B cell (primary cell): ENCODE data around the gene RBM38. TPM values are rescaled to one million over a fixed set of nuclear protein-coding genes. Genes with fewer than 3 reads are reported as not detected.

Experiments used
- ATAC-seq: fragments of 200-7000 bp; cut with Tn5 transposase; one replicate; pipeline ENCODE4 v1.10.0; 2021; ENCODE audit warnings: low read depth, mild to moderate bottlenecking, moderate number of reproducible peaks, moderate library complexity
- CTCF ChIA-PET: fragments of 350-600 bp; sonication (Branson Sonifier 250); formaldehyde crosslinking; loops from one replicate; lab custom pipeline; 2021; ENCODE audit warnings: antibody characterized with exemption, inconsistent platforms; lab: Charles Lee
- POLR2A ChIA-PET: fragments of 350-600 bp; sonication (Branson Sonifier 250); formaldehyde crosslinking; loops from one replicate; lab custom pipeline; 2021; ENCODE audit warnings: antibody characterized with exemption; lab: Charles Lee
- DNase-seq: peaks from one replicate; pipeline ENCODE4 v3.0.0; 2013
- H2AFZ ChIP-seq: 2 replicates; pipeline ENCODE4 v1.6.1; 2012; ENCODE audit warnings: mild to moderate bottlenecking, low read depth, low read length; ENCODE audit not compliant: insufficient read depth, poor library complexity, severe bottlenecking
- H3K27ac ChIP-seq, 2 donors: 1 replicate in 1 of 2; 2 replicates in 1 of 2; pipeline ENCODE4 v1.5.1; 2012 to 2013; ENCODE audit warnings: low read length in 2 of 2, mild to moderate bottlenecking in 2 of 2, moderate library complexity in 1 of 2
- H3K27me3 ChIP-seq, 4 experiments: fragments of 200-600 bp in 1 of 4; sonication (generic) in 1 of 4; replicated peaks in 1 of 4; 1 replicate in 2 of 4; 2 replicates in 2 of 4; pipeline versions ENCODE4 v1.6.1 to v1.7.0; 2013 to 2016; ENCODE audit warnings: low read length in 3 of 4, mild to moderate bottlenecking in 2 of 4, mixed read lengths in 1 of 4, moderate library complexity in 1 of 4; ENCODE audit not compliant: insufficient read depth in 4 of 4, control insufficient read depth in 3 of 4; ENCODE audit errors: control extremely low read depth in 1 of 4
- H3K36me3 ChIP-seq, 2 experiments: replicated peaks in 1 of 2; 1 replicate in 1 of 2; 2 replicates in 1 of 2; pipeline versions ENCODE4 v1.6.1 to v1.7.1; 2013; ENCODE audit warnings: low read length in 1 of 2; ENCODE audit not compliant: insufficient read depth in 2 of 2, control insufficient read depth in 1 of 2; ENCODE audit errors: control extremely low read depth in 1 of 2, extremely low read depth in 1 of 2
- H3K4me1 ChIP-seq, 2 donors: fragments of 200-600 bp in 1 of 2; sonication (generic) in 1 of 2; 1 replicate in 1 of 2; 2 replicates in 1 of 2; pipeline versions ENCODE4 v1.5.1 to v1.6.1; 2013 to 2017; ENCODE audit warnings: low read length in 2 of 2; ENCODE audit not compliant: control insufficient read depth in 2 of 2, insufficient read depth in 2 of 2
- H3K4me2 ChIP-seq: replicated peaks from 2 replicates; pipeline ENCODE3; 2012; ENCODE audit warnings: mild to moderate bottlenecking, low read depth, low read length; ENCODE audit not compliant: poor library complexity, severe bottlenecking
- H3K4me3 ChIP-seq, 5 experiments: fragments of 200-600 bp in 1 of 5; sonication (generic) in 1 of 5; 1 replicate in 3 of 5; 2 replicates in 2 of 5; pipeline versions ENCODE4 v1.5.1 to v1.7.0; 2011 to 2016; ENCODE audit warnings: low read length in 4 of 5, mild to moderate bottlenecking in 4 of 5, low read depth in 2 of 5, control low read depth in 1 of 5, moderate library complexity in 1 of 5; ENCODE audit not compliant: insufficient read depth in 1 of 5; ENCODE audit errors: control extremely low read depth in 1 of 5, extremely low read depth in 1 of 5
- H3K79me2 ChIP-seq: fragments of 200-600 bp; sonication (generic); one replicate; pipeline ENCODE4 v1.6.0; 2016; ENCODE audit warnings: low read length; ENCODE audit not compliant: control insufficient read depth, insufficient read depth
- H3K9ac ChIP-seq: fragments of 200-600 bp; sonication (generic); 2 replicates; pipeline ENCODE4 v1.6.1; 2017; ENCODE audit warnings: mild to moderate bottlenecking, low read length, moderate library complexity
- H3K9me3 ChIP-seq, 3 donors: one replicate each; pipeline versions ENCODE4 v1.6.1 to v1.7.1; 2013; ENCODE audit warnings: low read length in 2 of 3; ENCODE audit not compliant: control insufficient read depth in 2 of 3, insufficient read depth in 1 of 3; ENCODE audit errors: control extremely low read depth in 1 of 3
- H4K20me1 ChIP-seq: 2 replicates; pipeline ENCODE4 v1.6.0; 2012; ENCODE audit warnings: mild to moderate bottlenecking, low read length; ENCODE audit not compliant: insufficient read depth, control insufficient read depth, poor library complexity, severe bottlenecking
- H3K27ac Mint-ChIP-seq: one replicate; pipeline ENCODE4 v1.8.0; 2021; ENCODE audit warnings: mixed read lengths
- H3K27me3 Mint-ChIP-seq: one replicate; pipeline ENCODE4 v1.8.0; 2021; ENCODE audit warnings: mixed read lengths
- H3K4me1 Mint-ChIP-seq: one replicate; pipeline ENCODE4 v1.8.0; 2021; ENCODE audit warnings: mixed read lengths
- H3K4me3 Mint-ChIP-seq: one replicate; pipeline ENCODE4 v1.8.0; 2021; ENCODE audit warnings: mixed read lengths
- H3K9me3 Mint-ChIP-seq: one replicate; pipeline ENCODE4 v1.8.0; 2022; ENCODE audit warnings: mixed read lengths; ENCODE audit not compliant: insufficient read depth
- EZH2 ChIP-seq: IDR thresholded peaks from 2 replicates; pipeline ENCODE4 v1.6.1; 2012; ENCODE audit warnings: borderline replicate concordance, low read depth, mild to moderate bottlenecking, moderate library complexity, low read length; ENCODE audit not compliant: insufficient read depth, poor library complexity, severe bottlenecking
- WGBS: methylation state at CpG from one replicate; pipeline ENCODE4 v1.1.5; 2013; ENCODE audit warnings: missing lambda C conversion rate; ENCODE audit not compliant: insufficient coverage; 5-methylcytosine and 5-hydroxymethylcytosine counted together
- intact Hi-C: fragments of 100-400 bp; cut with micrococcal nuclease; formaldehyde crosslinking; loops from one replicate; pipeline ENCODE4 v1.10.0; 2022
- polyA plus RNA-seq: library from polyadenylated mRNA; depleted of rRNA; stranded (reverse); fragments of >200 nt; gene quantifications from 2 replicates; pipeline ENCODE4 v1.2.3, GENCODE V29; 2012
- total RNA-seq, 2 donors: library from RNA; stranded (reverse); fragments of 120-200 nt in 1 of 2; gene quantifications; 1 replicate in 1 of 2; 2 replicates in 1 of 2; pipeline versions ENCODE4 v1.2.3 to v1.2.4, GENCODE V29; 2013 to 2022
- TF ChIP-seq, protein P1 (sequence below): fragments of 200-600 bp; IDR thresholded peaks from one replicate; pipeline ENCODE4 v1.8.0; 2022; ENCODE audit warnings: antibody characterized with exemption, mild to moderate bottlenecking

The RBM38 gene
- total and polyA plus RNA-seq, 2 donors (not counting 1 experiment from before 2014, with no cell fraction given), result 198 to 225 TPM

GRCh38 chr20:57426831-57427230 is 35.6 kb downstream of the RBM38 start:
- Histone ChIP-seq H3K27me3 (no peaks in the 10 kb centered on the region), H3K4me3 (no peak overlapping the region), H2AFZ (no peak overlapping the region), H4K20me1 (no peaks in the 10 kb centered on the region), H3K4me1 (peaks cover 70 to 80% of the 10 kb centered on the region in 2 donors), H3K27ac (no peak overlapping the region), H3K79me2 (no peaks in the 10 kb centered on the region), H3K9me3 (peaks cover 0 to 15% (median 0%) of the 10 kb centered on the region in 3 donors), H3K9ac (no peak overlapping the region), H3K4me2 (peak overlapping the region; percentile 69), H3K36me3 (no peaks in the 10 kb centered on the region)
- TF ChIP-seq, protein P1, sequence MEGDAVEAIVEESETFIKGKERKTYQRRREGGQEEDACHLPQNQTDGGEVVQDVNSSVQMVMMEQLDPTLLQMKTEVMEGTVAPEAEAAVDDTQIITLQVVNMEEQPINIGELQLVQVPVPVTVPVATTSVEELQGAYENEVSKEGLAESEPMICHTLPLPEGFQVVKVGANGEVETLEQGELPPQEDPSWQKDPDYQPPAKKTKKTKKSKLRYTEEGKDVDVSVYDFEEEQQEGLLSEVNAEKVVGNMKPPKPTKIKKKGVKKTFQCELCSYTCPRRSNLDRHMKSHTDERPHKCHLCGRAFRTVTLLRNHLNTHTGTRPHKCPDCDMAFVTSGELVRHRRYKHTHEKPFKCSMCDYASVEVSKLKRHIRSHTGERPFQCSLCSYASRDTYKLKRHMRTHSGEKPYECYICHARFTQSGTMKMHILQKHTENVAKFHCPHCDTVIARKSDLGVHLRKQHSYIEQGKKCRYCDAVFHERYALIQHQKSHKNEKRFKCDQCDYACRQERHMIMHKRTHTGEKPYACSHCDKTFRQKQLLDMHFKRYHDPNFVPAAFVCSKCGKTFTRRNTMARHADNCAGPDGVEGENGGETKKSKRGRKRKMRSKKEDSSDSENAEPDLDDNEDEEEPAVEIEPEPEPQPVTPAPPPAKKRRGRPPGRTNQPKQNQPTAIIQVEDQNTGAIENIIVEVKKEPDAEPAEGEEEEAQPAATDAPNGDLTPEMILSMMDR, result no peak
- no peak for TF ChIP-seq EZH2
- 28% methylated on average over 2 of the region's 7 CpGs for WGBS
- H3K27ac Mint-ChIP-seq, result no peak overlapping the region
- H3K4me1 Mint-ChIP-seq, result peaks cover 68% of the 10 kb centered on the region
- no peak overlapping the region for H3K4me3 Mint-ChIP-seq
- CTCF ChIA-PET, result interaction anchor here (2.8 to 4.4 kb wide), 3 partner anchors 10 to 69 kb away, joined by 6 to 28 read pairs (median 23); no protein-coding TSS in a partner anchor
- no peak for ATAC-seq
- intact Hi-C loops, result no loop called here
- no peak for DNase-seq
- no peaks in the 10 kb centered on the region for H3K27me3 Mint-ChIP-seq
- H3K9me3 Mint-ChIP-seq, result no peaks in the 10 kb centered on the region
- POLR2A ChIA-PET, result no interaction called here

DNA sequence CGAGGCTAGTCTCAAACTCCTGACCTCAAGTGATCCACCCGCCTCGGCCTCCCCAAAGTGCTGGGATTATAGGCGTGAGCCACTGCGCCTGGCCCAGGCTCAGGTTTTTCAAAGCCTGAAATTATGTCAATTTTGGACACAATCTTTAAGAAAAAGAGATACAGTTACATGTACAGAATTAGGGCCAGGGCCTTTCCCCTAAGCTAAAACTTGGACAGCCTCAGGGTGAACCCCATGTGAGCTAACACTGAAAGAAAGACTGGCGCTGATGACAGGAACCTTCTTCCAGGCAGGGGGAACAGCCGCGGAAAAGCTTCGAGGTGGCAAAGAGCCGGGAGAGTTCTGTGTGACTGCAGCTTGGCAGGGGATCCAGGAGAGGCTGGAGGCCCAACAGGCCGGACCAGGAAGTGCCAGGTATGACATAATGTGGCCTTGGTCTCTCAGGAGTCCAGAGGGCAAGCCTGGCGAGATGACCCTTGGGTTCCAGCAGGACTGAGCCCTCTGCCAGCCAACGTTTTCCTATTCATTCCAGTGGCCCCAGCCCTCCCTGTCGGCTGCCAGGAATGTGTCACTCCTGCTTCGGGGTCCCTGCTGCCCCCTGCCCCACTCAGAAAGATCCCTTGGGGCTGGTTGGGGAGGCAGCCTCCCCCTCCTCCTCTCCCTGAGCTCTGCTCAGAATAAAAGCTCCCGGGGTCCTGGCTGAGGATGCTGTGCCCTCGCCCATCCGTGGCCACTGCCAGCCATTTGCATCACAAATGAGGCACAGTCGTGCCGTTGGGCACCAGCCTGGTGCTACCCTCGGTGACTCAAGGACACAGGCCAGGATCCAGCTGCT is 37.3 kb downstream of the RBM38 start:
- Histone ChIP-seq H3K27ac (no peak overlapping the region), H2AFZ (no peak overlapping the region), H3K27me3 (no peaks in the 10 kb centered on the region), H3K4me2 (peak overlapping the region; percentile 37), H3K9ac (no peak overlapping the region), H3K4me1 (peaks cover 84 to 93% of the 10 kb centered on the region in 2 donors), H4K20me1 (no peaks in the 10 kb centered on the region), H3K36me3 (no peaks in the 10 kb centered on the region), H3K79me2 (no peaks in the 10 kb centered on the region), H3K4me3 (no peak overlapping the region), H3K9me3 (peaks cover 0 to 7% (median 0%) of the 10 kb centered on the region in 3 donors)
- H3K4me1 Mint-ChIP-seq, result peaks cover 82% of the 10 kb centered on the region
- H3K27me3 Mint-ChIP-seq, result no peaks in the 10 kb centered on the region
- no peak overlapping the region for H3K27ac Mint-ChIP-seq
- no peak for DNase-seq
- intact Hi-C loops, result no loop called here
- ChIA-PET CTCF (interaction anchor here (0.8 to 4.4 kb wide), 8 partner anchors 8 to 166 kb away, joined by 3 to 28 read pairs (median 8); no protein-coding TSS in a partner anchor), POLR2A (interaction anchor here (1.3 to 2.1 kb wide), 4 partner anchors 8 to 28 kb away, joined by 3 to 10 read pairs (median 7); no protein-coding TSS in a partner anchor)
- TF ChIP-seq, protein P1, result no peak
- no peak overlapping the region for H3K4me3 Mint-ChIP-seq
- H3K9me3 Mint-ChIP-seq, result no peaks in the 10 kb centered on the region
- no peak for ATAC-seq
- 87% methylated on average over 21 of the region's 21 CpGs for WGBS
